ENCODE data around the gene RAB43.
"Not testable (repeated sequence)": the region's sequence is repeated elsewhere in the genome, so short reads cannot be mapped to it uniquely, and the experiment has no call there.

RAB43 gene

GRCh38 chr3:129121792-129122411 lies at the start of gene RAB43:
RAB43 (minus strand) TSS chr3:129121804; CDS start chr3:129121489, 315 bp downstream.
- DNase-seq (ENCODE audit: extremely low read depth in 1 of 2, low read depth in 1 of 2), result peak; percentile 81 to 84

- no peak for DNase-seq (ENCODE audit: extremely low read depth in 1 of 2, low read depth in 1 of 2)
Observed at GRCh38 chr3:129166579-129167332, 45.2 kb upstream of the RAB43 start.

GRCh38 chr3:129165594-129165993 lies 44.0 kb upstream of the RAB43 start:
- DNase-seq (ENCODE audit: extremely low read depth in 1 of 2, low read depth in 1 of 2), result not testable (repeated sequence)

- DNase-seq (ENCODE audit: extremely low read depth in 1 of 2, low read depth in 1 of 2), result no peak
Observed at GRCh38 chr3:129164500-129164899, 42.9 kb upstream of the RAB43 start.

- no peak for DNase-seq (ENCODE audit: extremely low read depth in 1 of 2, low read depth in 1 of 2)
Observed at GRCh38 chr3:129162729-129163579, 41.4 kb upstream of the RAB43 start.

- DNase-seq (ENCODE audit: extremely low read depth in 1 of 2, low read depth in 1 of 2), result no peak
Observed at GRCh38 chr3:129161860-129162271, 40.3 kb upstream of the RAB43 start.

- DNase-seq (ENCODE audit: extremely low read depth in 1 of 2, low read depth in 1 of 2), result peak; percentile 70 to 71
Observed at GRCh38 chr3:129160891-129161859, 39.6 kb upstream of the RAB43 start, which contains the start of gene ISY1. ISY1 (minus strand) TSS chr3:129161063; CDS start chr3:129160975, 88 bp downstream.

GRCh38 chr3:129144786-129145185 lies 23.2 kb upstream of the RAB43 start:
- no peak for DNase-seq (ENCODE audit: extremely low read depth in 1 of 2, low read depth in 1 of 2)

- not testable (repeated sequence) for DNase-seq (ENCODE audit: extremely low read depth in 1 of 2, low read depth in 1 of 2)
Observed at GRCh38 chr3:129141011-129141410, 19.4 kb upstream of the RAB43 start.

GRCh38 chr3:129139911-129140310 lies 18.3 kb upstream of the RAB43 start:
- no peak for DNase-seq (ENCODE audit: extremely low read depth in 1 of 2, low read depth in 1 of 2)

GRCh38 chr3:129136275-129136674 lies 14.7 kb upstream of the RAB43 start:
- not testable (repeated sequence) for DNase-seq (ENCODE audit: extremely low read depth in 1 of 2, low read depth in 1 of 2)

GRCh38 chr3:129132097-129132866 lies 10.7 kb upstream of the RAB43 start:
- DNase-seq (ENCODE audit: extremely low read depth in 1 of 2, low read depth in 1 of 2), result no peak

- no peak for DNase-seq (ENCODE audit: extremely low read depth in 1 of 2, low read depth in 1 of 2)
Observed at GRCh38 chr3:129131465-129132088, 10.0 kb upstream of the RAB43 start.

GRCh38 chr3:129130291-129130813 lies 8.7 kb upstream of the RAB43 start:
- DNase-seq (ENCODE audit: extremely low read depth in 1 of 2, low read depth in 1 of 2), result no peak

GRCh38 chr3:129128357-129129155 lies 7.0 kb upstream of the RAB43 start:
- no peak for DNase-seq (ENCODE audit: extremely low read depth in 1 of 2, low read depth in 1 of 2)

- no peak for DNase-seq (ENCODE audit: extremely low read depth in 1 of 2, low read depth in 1 of 2)
Observed at GRCh38 chr3:129126726-129127280, 5.2 kb upstream of the RAB43 start.

GRCh38 chr3:129123314-129124060 lies 1.9 kb upstream of the RAB43 start:
- no peak for DNase-seq (ENCODE audit: extremely low read depth in 1 of 2, low read depth in 1 of 2)
